ENCODE measurements around the gene SGTA.
A peak's percentile ranks its signal among the peaks of the same experiment; 100 is the strongest.

The SGTA gene

DNA sequence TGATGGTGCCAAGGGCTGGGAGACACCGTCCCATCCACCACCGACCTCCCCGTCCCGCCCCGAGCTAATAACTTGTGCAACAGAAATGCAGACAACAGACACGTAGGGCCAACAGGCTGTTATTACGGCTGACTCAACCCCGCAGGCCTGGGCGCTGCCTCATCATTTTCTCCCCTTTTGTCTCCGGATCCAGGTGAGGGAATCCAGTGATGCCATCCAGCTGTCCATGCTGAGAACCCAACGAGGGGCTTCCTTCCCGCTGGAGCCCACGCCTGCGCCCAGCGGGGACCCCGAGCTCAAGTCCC is 55.5 kb downstream of the SGTA start:
- Histone ChIP-seq H3K4me3 (ENCODE audit: low read depth, low read length) (no peak overlapping the region), H3K36me3 (peaks cover under 1% of the 10 kb centered on the region; the same call in 1 of the 2 replicates), H3K9me3 (ENCODE audit: severe bottlenecking) (no peaks in the 10 kb centered on the region), H3K27ac (no peak overlapping the region), H3K27me3 (ENCODE audit: insufficient read depth, low read depth, severe bottlenecking) (peaks cover 10% of the 10 kb centered on the region)
- no peak for DNase-seq
- TF ChIP-seq, protein P1, sequence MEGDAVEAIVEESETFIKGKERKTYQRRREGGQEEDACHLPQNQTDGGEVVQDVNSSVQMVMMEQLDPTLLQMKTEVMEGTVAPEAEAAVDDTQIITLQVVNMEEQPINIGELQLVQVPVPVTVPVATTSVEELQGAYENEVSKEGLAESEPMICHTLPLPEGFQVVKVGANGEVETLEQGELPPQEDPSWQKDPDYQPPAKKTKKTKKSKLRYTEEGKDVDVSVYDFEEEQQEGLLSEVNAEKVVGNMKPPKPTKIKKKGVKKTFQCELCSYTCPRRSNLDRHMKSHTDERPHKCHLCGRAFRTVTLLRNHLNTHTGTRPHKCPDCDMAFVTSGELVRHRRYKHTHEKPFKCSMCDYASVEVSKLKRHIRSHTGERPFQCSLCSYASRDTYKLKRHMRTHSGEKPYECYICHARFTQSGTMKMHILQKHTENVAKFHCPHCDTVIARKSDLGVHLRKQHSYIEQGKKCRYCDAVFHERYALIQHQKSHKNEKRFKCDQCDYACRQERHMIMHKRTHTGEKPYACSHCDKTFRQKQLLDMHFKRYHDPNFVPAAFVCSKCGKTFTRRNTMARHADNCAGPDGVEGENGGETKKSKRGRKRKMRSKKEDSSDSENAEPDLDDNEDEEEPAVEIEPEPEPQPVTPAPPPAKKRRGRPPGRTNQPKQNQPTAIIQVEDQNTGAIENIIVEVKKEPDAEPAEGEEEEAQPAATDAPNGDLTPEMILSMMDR (IDR thresholded peaks at IDR 0.05; ENCODE audit: low read depth, low read length), result no peak

DNA sequence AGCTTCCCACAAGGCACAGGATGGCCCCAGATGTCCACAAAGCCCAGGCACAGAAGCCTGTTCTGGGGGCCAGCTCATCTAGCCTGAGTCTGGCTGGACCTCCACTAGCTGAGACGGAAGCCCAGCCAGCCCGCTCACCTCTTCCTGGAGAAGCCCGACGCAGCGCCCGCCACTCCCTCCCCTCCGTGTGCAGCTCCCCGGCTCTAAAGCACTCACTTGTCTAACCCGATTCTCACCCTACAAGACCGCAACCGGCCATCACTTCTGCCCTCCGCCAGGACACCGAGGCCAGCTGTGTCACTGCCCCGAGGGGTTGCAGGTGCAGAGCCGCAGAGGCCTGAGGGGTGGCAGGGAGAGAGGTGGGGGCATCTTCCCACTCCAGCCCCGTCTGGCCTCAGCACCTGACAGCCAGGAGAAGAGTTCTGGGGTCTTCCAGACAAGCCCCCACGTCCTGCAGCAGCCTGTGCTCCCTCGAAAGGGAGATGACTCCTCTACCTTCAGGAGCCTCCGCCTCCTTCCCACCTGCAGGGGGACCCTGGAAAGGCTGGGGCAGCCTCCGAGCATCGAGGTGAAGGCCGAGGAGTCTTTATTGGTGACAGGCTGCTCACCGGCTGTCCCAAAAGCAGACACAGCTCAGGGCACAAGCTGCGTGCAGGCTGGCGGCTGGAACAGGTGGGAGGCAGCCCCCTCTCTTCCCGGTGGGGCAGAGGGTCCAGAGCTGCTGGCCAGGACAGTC is 56.0 kb downstream of the SGTA start:
- no peak overlapping the region for H3K4me3 ChIP-seq (ENCODE audit: low read depth, low read length)
- H3K36me3 ChIP-seq, result no peaks in the 10 kb centered on the region
- DNase-seq, result no peak
- TF ChIP-seq, protein P1 (IDR thresholded peaks at IDR 0.05; ENCODE audit: low read depth, low read length), result no peak
- H3K27me3 ChIP-seq (ENCODE audit: insufficient read depth, low read depth, severe bottlenecking), result peaks cover 10% of the 10 kb centered on the region
- H3K27ac ChIP-seq, result no peak overlapping the region
- no peaks in the 10 kb centered on the region for H3K9me3 ChIP-seq (ENCODE audit: severe bottlenecking)

DNA sequence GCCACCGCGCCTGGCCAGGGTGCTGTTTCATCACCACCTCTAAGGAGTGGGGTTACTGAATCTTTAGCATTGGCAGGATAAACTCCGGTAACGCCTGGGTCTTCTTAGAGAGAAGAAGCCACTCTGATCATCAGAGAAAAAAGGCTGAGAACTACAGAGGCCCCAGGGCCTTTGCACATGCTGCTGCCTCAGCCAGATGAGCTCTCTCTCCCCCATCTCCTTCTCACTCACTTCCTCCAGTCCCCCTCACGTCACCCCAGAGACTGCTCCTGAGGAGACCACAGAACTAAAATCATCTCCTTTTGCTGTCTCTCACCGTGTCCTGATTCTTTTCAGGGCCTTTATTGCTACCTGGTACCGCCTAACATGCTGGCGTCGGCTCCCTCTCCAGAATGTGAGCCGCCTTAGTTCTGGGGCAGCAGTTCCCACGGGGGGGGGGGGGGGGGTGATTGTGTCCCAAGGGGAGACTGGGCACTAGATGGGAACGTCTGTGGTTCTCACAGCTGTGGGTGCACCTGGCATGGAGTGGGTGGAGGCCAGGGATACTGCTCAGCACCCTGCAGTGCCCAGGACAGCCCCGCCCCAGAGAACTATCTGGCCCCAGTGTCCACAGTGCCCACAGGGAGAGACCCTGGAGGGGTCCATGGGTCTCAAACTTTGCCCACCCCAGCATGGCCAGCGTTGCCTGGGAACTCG is 56.8 kb downstream of the SGTA start:
- H3K9me3 ChIP-seq (ENCODE audit: severe bottlenecking), result no peaks in the 10 kb centered on the region
- TF ChIP-seq, protein P1 (IDR thresholded peaks at IDR 0.05; ENCODE audit: low read depth, low read length), result no peak
- H3K4me3 ChIP-seq (ENCODE audit: low read depth, low read length), result no peak overlapping the region
- no peak for DNase-seq
- no peak overlapping the region for H3K27ac ChIP-seq
- no peaks in the 10 kb centered on the region for H3K36me3 ChIP-seq
- peaks cover 10% of the 10 kb centered on the region for H3K27me3 ChIP-seq (ENCODE audit: insufficient read depth, low read depth, severe bottlenecking)

DNA sequence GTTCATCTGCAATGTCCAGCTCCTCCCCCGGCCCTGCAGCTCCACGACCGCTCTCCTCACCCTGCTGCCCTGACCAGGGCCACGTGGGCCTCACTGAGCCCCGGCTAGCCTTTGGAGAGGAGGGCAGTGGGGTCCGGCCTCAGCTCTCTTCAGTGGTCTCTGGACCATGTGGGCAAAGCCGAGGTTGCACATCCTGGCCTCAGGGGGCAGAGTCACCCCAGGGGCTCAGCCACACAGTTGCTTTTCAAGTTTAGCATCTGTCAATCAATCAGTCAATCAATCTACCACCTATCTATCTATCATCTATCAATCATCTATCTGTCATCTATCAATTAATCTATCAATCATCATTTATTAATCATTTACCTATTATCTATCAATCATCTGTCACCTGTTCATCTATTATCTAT is 58.9 kb downstream of the SGTA start:
- no peak overlapping the region for H3K27ac ChIP-seq
- DNase-seq, result no peak
- H3K27me3 ChIP-seq (ENCODE audit: insufficient read depth, low read depth, severe bottlenecking), result peaks cover 10% of the 10 kb centered on the region
- TF ChIP-seq, protein P1 (IDR thresholded peaks at IDR 0.05; ENCODE audit: low read depth, low read length), result peak; percentile 35
- H3K9me3 ChIP-seq (ENCODE audit: severe bottlenecking), result no peaks in the 10 kb centered on the region
- no peaks in the 10 kb centered on the region for H3K36me3 ChIP-seq
- H3K4me3 ChIP-seq (ENCODE audit: low read depth, low read length), result no peak overlapping the region

DNA sequence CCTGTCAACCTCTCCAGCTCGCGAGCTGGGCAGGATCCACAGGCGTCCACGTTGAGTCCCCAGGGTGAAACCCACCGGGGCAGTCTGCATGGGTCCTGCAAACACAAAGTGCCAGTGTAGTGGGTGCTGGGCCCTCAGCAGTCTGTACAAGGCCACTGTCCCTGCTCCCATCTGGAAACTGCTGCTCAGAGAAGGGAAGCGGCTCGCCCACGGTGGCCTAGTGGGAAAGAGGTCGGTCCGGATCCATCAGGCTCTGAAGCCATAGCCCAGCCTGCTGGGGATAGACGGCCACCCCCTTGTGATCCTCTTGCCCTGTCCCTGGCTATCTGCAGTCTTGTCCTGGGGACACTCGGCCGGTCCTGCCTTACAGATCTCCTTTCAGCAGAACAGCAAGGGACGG is 59.3 kb downstream of the SGTA start:
- Histone ChIP-seq H3K9me3 (ENCODE audit: severe bottlenecking) (no peaks in the 10 kb centered on the region), H3K4me3 (ENCODE audit: low read depth, low read length) (no peak overlapping the region), H3K27me3 (ENCODE audit: insufficient read depth, low read depth, severe bottlenecking) (peaks cover 10% of the 10 kb centered on the region), H3K36me3 (no peaks in the 10 kb centered on the region), H3K27ac (no peak overlapping the region)
- TF ChIP-seq, protein P1 (IDR thresholded peaks at IDR 0.05; ENCODE audit: low read depth, low read length), result no peak
- DNase-seq, result no peak

All from WERI-Rb-1 (cell line).